SK-N-SH treated with all-trans-retinoic acid at 6 μM for 48 hours (cell line): ENCODE measurements around the gene ARID1A.
A peak's percentile ranks its signal among the peaks of the same experiment; 100 is the strongest.

Source experiments
- ATAC-seq: fragments of 200-7000 bp; cut with Tn5 transposase; 3 replicates; pipeline ENCODE4 v1.9.1; 2020; ENCODE audit warnings: mild to moderate bottlenecking, moderate library complexity
- ARNTL ChIP-seq: fragments of 450-650 bp; formaldehyde crosslinking; IDR thresholded peaks from 2 replicates; pipeline ENCODE4 v1.5.0; 2020; ENCODE audit warnings: low read depth, mild to moderate bottlenecking, moderate library complexity, borderline replicate concordance
- BACH2 ChIP-seq: fragments of 250-450 bp; sonication (Bioruptor Pico); IDR thresholded peaks from 2 replicates; pipeline ENCODE4 v1.9.0; 2021; ENCODE audit warnings: mild to moderate bottlenecking, borderline replicate concordance
- CSDC2 ChIP-seq: fragments of 250-450 bp; sonication (Bioruptor Pico); IDR thresholded peaks from 2 replicates; pipeline ENCODE4 v1.5.0; 2020; ENCODE audit warnings: mild to moderate bottlenecking, moderate library complexity
- GLIS3 ChIP-seq: fragments of 250-450 bp; sonication (Bioruptor Pico); IDR thresholded peaks from 2 replicates; pipeline ENCODE4 v1.5.0; 2020; ENCODE audit warnings: mild to moderate bottlenecking, moderate library complexity
- ISL1 ChIP-seq: fragments of 250-450 bp; sonication (Bioruptor Pico); IDR thresholded peaks from 2 replicates; pipeline ENCODE4 v2.1.2; 2022; ENCODE audit warnings: mild to moderate bottlenecking, moderate library complexity
- OSR1 ChIP-seq: fragments of 250-450 bp; sonication (Bioruptor Pico); IDR thresholded peaks from 2 replicates; pipeline ENCODE4 v1.8.0; 2022; ENCODE audit warnings: moderate library complexity, mild to moderate bottlenecking, inconsistent platforms
- PPARA ChIP-seq: fragments of 250-450 bp; sonication (Bioruptor Pico); IDR thresholded peaks from 2 replicates; pipeline ENCODE4 v1.5.0; 2020; ENCODE audit warnings: mild to moderate bottlenecking, borderline replicate concordance
- RARB ChIP-seq: fragments of 250-450 bp; sonication (Bioruptor Pico); IDR thresholded peaks from 2 replicates; pipeline ENCODE4 v1.8.0; 2021; ENCODE audit warnings: mild to moderate bottlenecking, moderate library complexity
- SNAI2 ChIP-seq: fragments of 250-450 bp; sonication (Bioruptor Pico); IDR thresholded peaks from 2 replicates; pipeline ENCODE4 v1.5.0; 2020; ENCODE audit warnings: mild to moderate bottlenecking, moderate library complexity
- TCF4 ChIP-seq: fragments of 250-450 bp; sonication (Bioruptor Pico); IDR thresholded peaks from 2 replicates; pipeline ENCODE4 v1.8.0; 2021; ENCODE audit warnings: mild to moderate bottlenecking, moderate library complexity, borderline replicate concordance
- TOX ChIP-seq: fragments of 250-450 bp; sonication (Bioruptor Pico); IDR thresholded peaks from 2 replicates; pipeline ENCODE4 v1.8.0; 2021; ENCODE audit warnings: mild to moderate bottlenecking, moderate library complexity, borderline replicate concordance
- ZC3H10 ChIP-seq: fragments of 250-450 bp; sonication (Bioruptor Pico); IDR thresholded peaks from 2 replicates; pipeline ENCODE4 v1.5.1; 2021; ENCODE audit warnings: mild to moderate bottlenecking, moderate library complexity
- ZFP3 ChIP-seq: fragments of 250-450 bp; sonication (Bioruptor Pico); IDR thresholded peaks from 2 replicates; pipeline ENCODE4 v1.5.0; 2020; ENCODE audit warnings: mild to moderate bottlenecking, moderate library complexity
- ZFP30 ChIP-seq: fragments of 450-650 bp; formaldehyde crosslinking; IDR thresholded peaks from 2 replicates; pipeline ENCODE4 v1.5.0; 2022; ENCODE audit warnings: mild to moderate bottlenecking, moderate library complexity
- ZNF565 ChIP-seq: fragments of 450-650 bp; formaldehyde crosslinking; conservative IDR thresholded peaks from 2 replicates; pipeline ENCODE4 v1.5.0; 2020; ENCODE audit warnings: low read depth, mild to moderate bottlenecking, moderate library complexity
- ZNF70 ChIP-seq: fragments of 450-650 bp; formaldehyde crosslinking; IDR thresholded peaks from 2 replicates; pipeline ENCODE4 v1.5.0; 2020; ENCODE audit warnings: mild to moderate bottlenecking, moderate library complexity
- ZNF8 ChIP-seq: fragments of 450-650 bp; formaldehyde crosslinking; IDR thresholded peaks from 2 replicates; pipeline ENCODE4 v1.5.0; 2020; ENCODE audit warnings: mild to moderate bottlenecking, moderate library complexity
- TF ChIP-seq, protein P1 (sequence below): fragments of 250-450 bp; sonication (Bioruptor Pico); IDR thresholded peaks from 2 replicates; pipeline ENCODE4 v1.5.0; 2020; ENCODE audit warnings: mild to moderate bottlenecking, moderate library complexity
- TF ChIP-seq, protein P2 (sequence below): fragments of 250-450 bp; sonication (Bioruptor Pico); IDR thresholded peaks from 2 replicates; pipeline ENCODE4 v1.5.1; 2020; ENCODE audit warnings: low read depth, mild to moderate bottlenecking, moderate library complexity
- TF ChIP-seq, protein P3 (sequence below): fragments of 250-450 bp; sonication (Bioruptor Pico); IDR thresholded peaks from 2 replicates; pipeline ENCODE4 v1.8.0; 2021; ENCODE audit warnings: low read depth, mild to moderate bottlenecking, moderate library complexity, borderline replicate concordance
- TF ChIP-seq, protein P4 (sequence below): fragments of 250-450 bp; sonication (Bioruptor Pico); IDR thresholded peaks from 2 replicates; pipeline ENCODE4 v1.8.0; 2020; ENCODE audit warnings: mild to moderate bottlenecking, moderate library complexity, borderline replicate concordance
- TF ChIP-seq, protein P5 (sequence below): fragments of 250-450 bp; sonication (Bioruptor Pico); IDR thresholded peaks from 2 replicates; pipeline ENCODE4 v1.5.1; 2021; ENCODE audit warnings: mild to moderate bottlenecking, moderate library complexity

The ARID1A gene

DNA sequence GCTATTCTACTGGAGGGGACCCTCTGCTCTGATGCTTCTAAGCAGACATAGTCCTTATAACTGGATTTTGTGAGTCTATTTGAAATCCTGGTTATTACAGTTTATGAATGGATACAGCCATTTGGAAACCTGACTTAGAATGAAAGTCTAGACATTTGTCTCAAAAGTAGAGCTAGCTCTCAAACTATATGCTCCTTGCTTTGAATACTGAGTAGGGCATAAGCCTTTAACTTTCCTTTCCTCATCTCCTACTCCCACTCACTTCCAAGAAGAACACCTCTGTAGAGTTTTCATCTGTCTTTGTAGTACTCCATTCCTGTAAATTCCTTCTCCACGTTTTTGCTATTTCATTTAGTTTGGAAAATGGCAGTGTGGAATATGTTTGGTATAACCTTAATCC, 9.0 kb upstream of the ARID1A start:
- ATAC-seq = 0 out of 3 replicates have a peak, but pooled peaks have one; percentile 27
- no peak for TF ChIP-seq RARB (CRISPR knock-in tag)
- TF ChIP-seq, protein P1, sequence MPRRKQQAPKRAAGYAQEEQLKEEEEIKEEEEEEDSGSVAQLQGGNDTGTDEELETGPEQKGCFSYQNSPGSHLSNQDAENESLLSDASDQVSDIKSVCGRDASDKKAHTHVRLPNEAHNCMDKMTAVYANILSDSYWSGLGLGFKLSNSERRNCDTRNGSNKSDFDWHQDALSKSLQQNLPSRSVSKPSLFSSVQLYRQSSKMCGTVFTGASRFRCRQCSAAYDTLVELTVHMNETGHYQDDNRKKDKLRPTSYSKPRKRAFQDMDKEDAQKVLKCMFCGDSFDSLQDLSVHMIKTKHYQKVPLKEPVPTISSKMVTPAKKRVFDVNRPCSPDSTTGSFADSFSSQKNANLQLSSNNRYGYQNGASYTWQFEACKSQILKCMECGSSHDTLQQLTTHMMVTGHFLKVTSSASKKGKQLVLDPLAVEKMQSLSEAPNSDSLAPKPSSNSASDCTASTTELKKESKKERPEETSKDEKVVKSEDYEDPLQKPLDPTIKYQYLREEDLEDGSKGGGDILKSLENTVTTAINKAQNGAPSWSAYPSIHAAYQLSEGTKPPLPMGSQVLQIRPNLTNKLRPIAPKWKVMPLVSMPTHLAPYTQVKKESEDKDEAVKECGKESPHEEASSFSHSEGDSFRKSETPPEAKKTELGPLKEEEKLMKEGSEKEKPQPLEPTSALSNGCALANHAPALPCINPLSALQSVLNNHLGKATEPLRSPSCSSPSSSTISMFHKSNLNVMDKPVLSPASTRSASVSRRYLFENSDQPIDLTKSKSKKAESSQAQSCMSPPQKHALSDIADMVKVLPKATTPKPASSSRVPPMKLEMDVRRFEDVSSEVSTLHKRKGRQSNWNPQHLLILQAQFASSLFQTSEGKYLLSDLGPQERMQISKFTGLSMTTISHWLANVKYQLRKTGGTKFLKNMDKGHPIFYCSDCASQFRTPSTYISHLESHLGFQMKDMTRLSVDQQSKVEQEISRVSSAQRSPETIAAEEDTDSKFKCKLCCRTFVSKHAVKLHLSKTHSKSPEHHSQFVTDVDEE (CRISPR knock-in tag) = no peak
- TF ChIP-seq, protein P2, sequence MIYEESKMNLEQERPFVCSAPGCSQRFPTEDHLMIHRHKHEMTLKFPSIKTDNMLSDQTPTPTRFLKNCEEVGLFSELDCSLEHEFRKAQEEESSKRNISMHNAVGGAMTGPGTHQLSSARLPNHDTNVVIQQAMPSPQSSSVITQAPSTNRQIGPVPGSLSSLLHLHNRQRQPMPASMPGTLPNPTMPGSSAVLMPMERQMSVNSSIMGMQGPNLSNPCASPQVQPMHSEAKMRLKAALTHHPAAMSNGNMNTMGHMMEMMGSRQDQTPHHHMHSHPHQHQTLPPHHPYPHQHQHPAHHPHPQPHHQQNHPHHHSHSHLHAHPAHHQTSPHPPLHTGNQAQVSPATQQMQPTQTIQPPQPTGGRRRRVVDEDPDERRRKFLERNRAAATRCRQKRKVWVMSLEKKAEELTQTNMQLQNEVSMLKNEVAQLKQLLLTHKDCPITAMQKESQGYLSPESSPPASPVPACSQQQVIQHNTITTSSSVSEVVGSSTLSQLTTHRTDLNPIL (CRISPR knock-in tag) = no peak

DNA sequence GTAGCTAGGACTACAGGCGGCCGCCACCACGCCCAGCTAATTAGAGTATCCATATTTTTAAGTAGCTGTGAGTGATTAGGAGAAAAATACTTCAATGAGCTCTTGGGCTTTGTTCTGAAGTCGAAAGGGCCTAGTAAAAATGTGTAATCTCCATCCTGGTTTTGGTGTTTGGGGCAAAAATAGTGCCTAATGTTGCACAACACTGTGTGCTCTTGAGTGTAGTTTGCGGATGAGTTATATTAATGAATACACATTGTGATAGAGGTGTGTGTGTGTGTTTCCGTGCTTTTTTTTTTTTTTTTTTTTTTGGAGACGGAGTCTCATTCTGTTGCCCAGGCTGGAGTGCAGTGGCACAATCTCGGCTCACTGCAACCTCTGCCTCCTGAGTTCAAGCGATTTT, 6.3 kb upstream of the ARID1A start:
- TF ChIP-seq TOX (CRISPR knock-in tag) (no peak), BACH2 (CRISPR knock-in tag) (no peak), ZFP3 (CRISPR knock-in tag) (no peak), PPARA (CRISPR knock-in tag) (no peak), ZNF8 (CRISPR knock-in tag) (no peak), OSR1 (CRISPR knock-in tag) (no peak), ZC3H10 (CRISPR knock-in tag) (no peak), ARNTL (no peak), ISL1 (CRISPR knock-in tag) (no peak), ZFP30 (no peak), ZNF70 (CRISPR knock-in tag) (no peak), GLIS3 (CRISPR knock-in tag) (no peak), TCF4 (CRISPR knock-in tag) (no peak)
- TF ChIP-seq, protein P3, sequence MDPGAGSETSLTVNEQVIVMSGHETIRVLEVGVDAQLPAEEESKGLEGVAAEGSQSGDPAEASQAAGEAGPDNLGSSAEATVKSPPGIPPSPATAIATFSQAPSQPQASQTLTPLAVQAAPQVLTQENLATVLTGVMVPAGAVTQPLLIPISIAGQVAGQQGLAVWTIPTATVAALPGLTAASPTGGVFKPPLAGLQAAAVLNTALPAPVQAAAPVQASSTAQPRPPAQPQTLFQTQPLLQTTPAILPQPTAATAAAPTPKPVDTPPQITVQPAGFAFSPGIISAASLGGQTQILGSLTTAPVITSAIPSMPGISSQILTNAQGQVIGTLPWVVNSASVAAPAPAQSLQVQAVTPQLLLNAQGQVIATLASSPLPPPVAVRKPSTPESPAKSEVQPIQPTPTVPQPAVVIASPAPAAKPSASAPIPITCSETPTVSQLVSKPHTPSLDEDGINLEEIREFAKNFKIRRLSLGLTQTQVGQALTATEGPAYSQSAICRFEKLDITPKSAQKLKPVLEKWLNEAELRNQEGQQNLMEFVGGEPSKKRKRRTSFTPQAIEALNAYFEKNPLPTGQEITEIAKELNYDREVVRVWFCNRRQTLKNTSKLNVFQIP (CRISPR knock-in tag) = no peak
- TF ChIP-seq, protein P1 (CRISPR knock-in tag) = no peak
- TF ChIP-seq, protein P4, sequence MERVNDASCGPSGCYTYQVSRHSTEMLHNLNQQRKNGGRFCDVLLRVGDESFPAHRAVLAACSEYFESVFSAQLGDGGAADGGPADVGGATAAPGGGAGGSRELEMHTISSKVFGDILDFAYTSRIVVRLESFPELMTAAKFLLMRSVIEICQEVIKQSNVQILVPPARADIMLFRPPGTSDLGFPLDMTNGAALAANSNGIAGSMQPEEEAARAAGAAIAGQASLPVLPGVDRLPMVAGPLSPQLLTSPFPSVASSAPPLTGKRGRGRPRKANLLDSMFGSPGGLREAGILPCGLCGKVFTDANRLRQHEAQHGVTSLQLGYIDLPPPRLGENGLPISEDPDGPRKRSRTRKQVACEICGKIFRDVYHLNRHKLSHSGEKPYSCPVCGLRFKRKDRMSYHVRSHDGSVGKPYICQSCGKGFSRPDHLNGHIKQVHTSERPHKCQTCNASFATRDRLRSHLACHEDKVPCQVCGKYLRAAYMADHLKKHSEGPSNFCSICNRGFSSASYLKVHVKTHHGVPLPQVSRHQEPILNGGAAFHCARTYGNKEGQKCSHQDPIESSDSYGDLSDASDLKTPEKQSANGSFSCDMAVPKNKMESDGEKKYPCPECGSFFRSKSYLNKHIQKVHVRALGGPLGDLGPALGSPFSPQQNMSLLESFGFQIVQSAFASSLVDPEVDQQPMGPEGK = no peak
- TF ChIP-seq, all 23 proteins: peak for 0
- ATAC-seq = no peak

DNA sequence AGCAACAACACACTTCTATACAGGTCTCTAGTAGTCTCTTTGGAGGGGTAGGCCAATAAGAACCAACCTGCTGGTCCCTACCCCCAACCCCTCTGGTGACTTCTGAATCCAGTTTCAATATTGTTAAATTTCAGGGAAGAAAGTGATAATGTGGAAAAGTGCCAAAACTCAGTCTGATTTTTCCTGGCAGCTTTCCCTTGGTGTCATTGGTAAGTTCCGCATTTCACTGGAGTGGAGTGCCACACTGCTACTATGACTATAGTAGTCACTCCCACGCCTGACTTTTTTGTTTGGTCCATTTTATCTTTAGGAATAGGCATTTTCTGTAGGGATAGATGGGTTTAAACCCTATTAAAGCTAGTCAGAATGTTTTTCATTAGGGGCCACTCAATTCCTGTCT, 5.7 kb upstream of the ARID1A start:
- no peak for ATAC-seq
- TF ChIP-seq CSDC2 = no peak
- no peak for TF ChIP-seq SNAI2 (CRISPR knock-in tag)
- TF ChIP-seq OSR1 (CRISPR knock-in tag) = no peak
- no peak for TF ChIP-seq ZNF565
- TF ChIP-seq, protein P5, sequence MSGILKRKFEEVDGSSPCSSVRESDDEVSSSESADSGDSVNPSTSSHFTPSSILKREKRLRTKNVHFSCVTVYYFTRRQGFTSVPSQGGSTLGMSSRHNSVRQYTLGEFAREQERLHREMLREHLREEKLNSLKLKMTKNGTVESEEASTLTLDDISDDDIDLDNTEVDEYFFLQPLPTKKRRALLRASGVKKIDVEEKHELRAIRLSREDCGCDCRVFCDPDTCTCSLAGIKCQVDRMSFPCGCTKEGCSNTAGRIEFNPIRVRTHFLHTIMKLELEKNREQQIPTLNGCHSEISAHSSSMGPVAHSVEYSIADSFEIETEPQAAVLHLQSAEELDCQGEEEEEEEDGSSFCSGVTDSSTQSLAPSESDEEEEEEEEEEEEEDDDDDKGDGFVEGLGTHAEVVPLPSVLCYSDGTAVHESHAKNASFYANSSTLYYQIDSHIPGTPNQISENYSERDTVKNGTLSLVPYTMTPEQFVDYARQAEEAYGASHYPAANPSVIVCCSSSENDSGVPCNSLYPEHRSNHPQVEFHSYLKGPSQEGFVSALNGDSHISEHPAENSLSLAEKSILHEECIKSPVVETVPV (CRISPR knock-in tag) = no peak
- TF ChIP-seq, protein P2 (CRISPR knock-in tag) = no peak
- no peak for TF ChIP-seq ZNF70 (CRISPR knock-in tag)
- TF ChIP-seq, protein P4 = no peak
- TF ChIP-seq ZC3H10 (CRISPR knock-in tag) = no peak
